ENCODE measurements around the gene HIGD2A.
"Not testable (repeated sequence)": the region's sequence is repeated elsewhere in the genome, so short reads cannot be mapped to it uniquely, and the experiment has no call there.

The HIGD2A gene

DNA sequence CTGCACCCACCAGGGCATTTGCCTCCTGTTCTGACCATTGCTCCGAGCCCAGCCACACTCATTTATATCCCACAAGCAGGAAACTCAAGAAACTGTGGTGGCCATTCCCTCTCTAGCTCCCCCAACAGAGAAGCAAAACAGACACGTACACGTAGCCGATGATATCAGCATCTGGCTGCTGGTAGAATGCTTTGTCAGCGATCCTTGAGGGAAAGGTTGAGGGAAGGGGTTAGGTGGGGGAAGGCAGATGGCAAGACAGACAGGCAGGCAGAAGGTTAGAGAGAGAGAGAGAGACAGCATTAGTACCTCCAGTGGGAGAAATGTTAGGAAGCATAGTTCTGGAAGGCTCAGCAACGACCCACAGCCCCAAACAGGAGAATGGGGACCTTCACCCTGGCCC, 7.8 kb downstream of the HIGD2A start:
- DNase-seq: no peak

GRCh38 chr5:176397736-176398420, 9.3 kb downstream of the HIGD2A start:
- DNase-seq: no peak

DNA sequence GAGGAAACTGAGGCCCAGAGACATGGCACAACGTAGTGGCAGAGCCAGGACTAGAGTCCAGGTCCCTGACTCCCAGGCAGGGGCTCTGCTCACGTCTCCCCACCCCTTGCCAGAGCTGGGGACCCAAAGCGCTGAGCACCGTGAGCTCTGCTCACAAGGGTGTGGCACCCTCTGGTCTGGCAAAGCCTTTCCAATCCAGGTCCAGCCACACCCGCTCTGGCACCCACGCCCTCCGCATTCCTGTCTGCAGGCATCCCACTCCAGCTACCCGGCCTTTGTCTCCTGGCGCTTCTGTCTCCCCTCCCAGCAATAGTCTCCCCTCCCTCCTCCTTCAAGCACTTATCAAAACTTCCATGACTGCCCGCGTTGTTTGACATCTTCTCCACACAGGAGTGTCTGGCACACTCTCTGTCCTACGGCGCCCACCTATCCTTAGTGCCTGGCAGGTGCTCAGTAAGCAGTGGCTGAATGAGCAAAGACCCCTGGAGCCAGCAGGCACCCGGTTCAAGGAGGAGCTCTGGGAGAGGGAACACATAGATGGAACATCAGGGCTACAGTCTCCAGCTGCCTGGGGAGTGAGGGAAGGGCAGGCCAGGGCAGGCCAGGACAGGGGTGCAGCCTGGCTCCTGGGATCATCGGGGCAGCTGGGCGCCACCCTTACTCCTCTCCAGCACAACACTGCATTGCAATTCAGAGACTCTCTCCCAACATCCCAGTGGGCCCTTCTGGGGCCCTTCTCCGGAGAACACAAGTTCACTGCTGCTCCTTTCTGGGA, 12.0 kb downstream of the HIGD2A start:
- no peak for DNase-seq

- no peak for DNase-seq
Measured at GRCh38 chr5:176401281-176402205, 13.0 kb downstream of the HIGD2A start.

DNA sequence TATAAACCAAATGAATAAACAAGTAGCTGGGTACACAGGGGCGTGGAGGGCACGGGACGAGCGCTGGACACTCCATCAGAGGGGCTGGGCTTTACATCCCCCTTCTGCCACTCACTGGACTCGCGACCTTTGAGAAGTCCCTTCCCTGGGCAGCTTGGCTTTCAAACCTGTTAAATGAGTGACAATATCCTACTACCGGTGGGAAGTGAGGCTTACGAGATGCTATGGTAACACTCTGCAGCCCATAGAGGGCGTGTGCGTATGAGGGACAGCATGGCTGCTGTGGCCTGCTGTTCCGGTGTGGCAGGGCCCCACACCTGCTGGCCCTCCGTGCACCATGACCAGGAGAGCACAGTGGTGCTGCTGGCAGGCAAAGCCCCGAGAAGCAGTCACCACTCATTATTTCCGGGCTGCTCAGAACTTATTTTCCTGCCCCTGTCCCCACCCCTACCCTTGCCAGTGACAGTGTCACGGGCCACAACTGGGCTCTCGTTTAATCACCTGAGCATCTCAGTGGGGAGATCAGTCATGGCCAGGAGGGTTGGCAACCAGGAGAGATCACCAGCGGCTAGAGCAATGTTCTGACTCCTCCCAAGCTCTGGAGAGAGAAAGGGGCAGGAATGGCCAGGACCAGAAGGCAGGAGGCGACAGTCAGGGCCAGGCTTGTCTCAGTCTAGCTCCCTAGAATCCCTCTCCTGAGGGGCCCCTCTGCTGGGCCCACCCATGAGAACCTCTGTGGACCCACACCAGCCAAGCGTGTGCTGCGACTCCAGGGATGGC, 17.3 kb downstream of the HIGD2A start:
- DNase-seq: no peak

GRCh38 chr5:176406436-176407052, 18.0 kb downstream of the HIGD2A start:
- DNase-seq: no peak

GRCh38 chr5:176407456-176408251, 19.1 kb downstream of the HIGD2A start:
- no peak for DNase-seq

- DNase-seq: not testable (repeated sequence)
Measured at GRCh38 chr5:176408252-176408573, 19.7 kb downstream of the HIGD2A start.

- DNase-seq: no peak
Measured at GRCh38 chr5:176408590-176408989, 20.0 kb downstream of the HIGD2A start.

DNA sequence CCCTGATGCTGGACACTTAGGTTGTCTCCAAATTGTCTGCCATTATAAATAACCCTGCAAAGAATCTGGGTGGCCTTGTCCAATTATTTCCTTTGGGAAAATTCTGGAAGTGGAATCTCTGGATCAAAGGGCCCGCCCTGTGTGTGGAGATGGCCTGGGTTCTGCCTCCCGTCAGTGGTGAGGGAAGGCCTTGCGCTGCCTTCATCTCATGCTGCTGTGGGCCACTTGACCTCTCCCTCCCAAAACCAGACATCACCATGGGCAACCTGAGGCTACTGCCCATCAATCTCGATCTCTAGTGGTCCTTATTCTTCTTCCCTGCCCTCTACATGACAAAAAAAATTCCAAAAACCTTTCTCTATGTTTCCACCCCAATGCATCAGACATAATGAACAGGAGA, 21.2 kb downstream of the HIGD2A start:
- DNase-seq: no peak

DNA sequence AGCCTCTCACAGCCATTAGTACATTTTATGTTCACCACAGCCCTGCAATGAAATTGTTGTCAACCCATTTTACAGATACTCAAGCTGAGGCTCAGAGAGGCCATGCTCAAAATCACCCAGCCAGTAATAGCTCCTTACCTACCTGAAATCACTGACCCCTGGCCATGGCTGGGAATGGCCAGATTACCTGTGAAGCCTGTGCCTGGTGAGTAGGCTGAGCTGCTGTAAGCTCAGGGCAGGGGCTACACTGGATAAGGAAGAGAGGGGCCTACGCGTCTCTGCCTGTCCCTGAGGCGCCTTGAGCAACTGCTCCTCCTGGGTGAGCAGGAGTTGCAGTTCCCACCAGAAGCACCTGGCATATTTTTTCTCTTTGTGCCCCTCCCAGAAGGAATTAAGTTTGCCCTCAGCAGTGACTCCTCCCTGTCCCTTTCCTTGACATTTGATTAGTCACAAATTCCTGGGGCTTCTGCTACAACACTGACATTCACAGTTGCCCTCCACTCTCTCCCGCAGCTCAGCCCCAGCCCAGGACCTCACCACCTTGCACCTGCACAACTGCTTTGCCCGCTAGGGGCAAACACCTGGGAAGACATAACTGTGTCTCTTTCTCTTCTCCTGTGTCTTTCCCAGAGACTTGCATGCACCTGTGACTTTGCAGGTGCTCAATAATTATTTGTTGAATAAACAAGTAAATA, 22.1 kb downstream of the HIGD2A start:
- no peak for DNase-seq

GRCh38 chr5:176412517-176413254, 24.1 kb downstream of the HIGD2A start:
- DNase-seq: no peak

DNA sequence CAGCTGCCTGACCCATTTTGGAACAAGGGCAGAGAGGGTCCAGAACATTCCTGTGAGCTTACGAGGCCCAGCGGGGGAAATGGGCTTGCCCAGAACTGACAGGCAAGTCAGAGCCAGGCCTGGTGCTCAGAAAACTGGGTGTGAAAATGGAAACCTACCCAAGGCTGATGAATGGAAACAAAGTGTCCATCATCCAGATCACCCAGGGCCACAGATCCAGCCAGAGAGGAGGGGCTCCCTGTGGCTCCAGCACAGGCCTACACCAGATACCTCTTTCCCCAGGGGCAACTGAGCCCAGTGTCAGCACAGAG, 24.7 kb downstream of the HIGD2A start:
- DNase-seq: no peak

DNA sequence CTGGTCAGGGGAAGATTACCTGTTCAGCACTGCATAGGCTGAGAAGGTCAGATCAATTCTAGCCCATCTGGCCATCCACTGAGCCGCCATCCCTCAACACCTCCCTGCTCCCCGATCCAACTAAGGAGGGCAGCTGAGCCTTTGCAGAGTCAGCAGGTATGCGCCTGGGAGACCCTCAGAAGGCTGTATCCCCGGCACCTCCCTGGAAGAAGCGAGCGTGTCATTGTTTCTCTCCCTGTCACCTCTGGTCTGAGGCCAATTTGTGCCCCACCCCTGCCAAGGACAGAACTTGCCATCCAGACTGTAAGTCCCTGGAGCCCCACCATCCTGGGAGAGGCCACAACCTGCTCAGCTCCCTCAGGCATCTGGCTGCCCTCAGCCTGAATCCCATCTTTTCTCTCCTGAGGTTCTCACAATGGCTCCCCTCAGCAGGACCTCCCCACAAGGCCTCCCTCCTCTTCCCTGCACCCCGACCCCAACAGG, 25.2 kb downstream of the HIGD2A start:
- no peak for DNase-seq

DNA sequence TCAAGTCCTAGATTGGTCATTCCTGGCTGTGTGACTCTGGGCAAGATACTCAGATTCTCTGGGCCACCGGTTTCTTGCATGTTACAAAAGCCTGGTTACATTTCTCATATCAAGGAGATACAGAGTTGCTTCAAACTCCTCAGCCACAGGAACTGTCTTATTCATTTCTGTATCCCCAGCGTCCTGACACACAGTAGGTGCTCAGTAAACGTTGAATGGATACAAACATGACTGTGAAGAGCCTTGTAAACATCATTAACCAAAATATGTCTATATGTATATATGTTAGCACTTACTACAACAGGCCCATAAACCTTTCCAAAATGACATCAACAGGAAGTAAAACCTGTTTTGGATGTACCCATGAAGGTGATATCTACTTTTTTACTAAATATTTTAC, 26.2 kb downstream of the HIGD2A start:
- no peak for DNase-seq

GRCh38 chr5:176415240-176415951, 26.8 kb downstream of the HIGD2A start:
- DNase-seq: no peak

GRCh38 chr5:176415952-176416924, 27.7 kb downstream of the HIGD2A start, which contains the start of gene CLTB:
TSS of gene CLTB (minus strand) at chr5:176416539. CDS start at chr5:176416363, 176 bp downstream.
- DNase-seq: peak; percentile 89

DNA sequence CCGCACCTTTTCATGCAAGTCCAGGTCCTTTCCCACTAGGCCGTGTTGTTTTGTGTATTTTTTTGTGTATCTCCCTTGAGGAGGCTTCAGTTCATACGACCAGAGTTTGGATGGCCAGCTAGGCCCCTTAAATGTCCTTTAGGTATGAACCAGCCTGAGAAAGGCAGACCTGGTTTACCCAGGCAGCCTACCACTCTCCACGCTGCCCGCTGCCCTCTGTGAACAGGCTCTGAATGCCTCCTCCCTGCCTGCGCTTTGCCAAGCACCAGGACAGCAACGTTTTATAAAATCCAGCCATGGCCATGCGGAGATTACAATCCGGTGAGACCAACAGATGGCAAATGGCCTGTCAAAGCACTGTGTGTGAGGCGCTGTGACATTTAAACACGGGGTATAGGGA, 28.4 kb downstream of the HIGD2A start:
- no peak for DNase-seq
